GM12878 (cell line): ENCODE results near the gene MALT1. TPM values are rescaled to one million over a fixed set of nuclear protein-coding genes. Genes with fewer than 3 reads are reported as not detected.

Source experiments
- ATAC-seq: fragments of 200-7000 bp; cut with Tn5 transposase; 3 replicates; pipeline ENCODE4 v1.9.1; 2020; ENCODE audit warnings: mild to moderate bottlenecking, moderate library complexity
- BruUV-seq: library from RNA; stranded (reverse); fragments of 400-500 nt; replicated peaks from 2 replicates; lab custom pipeline; 2021; lab: Mats Ljungman, UMichigan
- CTCF ChIA-PET: fragments of 300-600 bp; sonication (Branson Sonifier 250); formaldehyde crosslinking; extraction: SDS; loops from one replicate; lab custom pipeline; 2021; ENCODE audit warnings: inconsistent platforms; lab: Yijun Ruan, JAX
- POLR2A ChIA-PET: fragments of 350-600 bp; formaldehyde crosslinking; extraction: SDS; loops from one replicate; lab custom pipeline; 2021; ENCODE audit warnings: inconsistent platforms; lab: Charles Lee
- RAD21 ChIA-PET: fragments of 300-600 bp; sonication (Branson Sonifier 250); formaldehyde crosslinking; loops from one replicate; lab custom pipeline; 2023; ENCODE audit warnings: antibody characterized with exemption; ENCODE audit not compliant: unreplicated experiment; lab: Charles Lee
- SMC1A ChIA-PET: fragments of 300-600 bp; sonication (Branson Sonifier 250); formaldehyde crosslinking; loops from one replicate; lab custom pipeline; 2023; ENCODE audit not compliant: unreplicated experiment, uncharacterized antibody; lab: Charles Lee
- DNase-seq: peaks from one replicate; pipeline ENCODE4 v3.0.0-alpha.2; 2011; ENCODE audit warnings: low read depth, low spot score
- FAIRE-seq: peaks from 3 replicates; lab custom pipeline; 2011; peaks lifted over from hg19 to GRCh38; lab: Jason Lieb, UNC
- H2AFZ ChIP-seq: 2 replicates; pipeline ENCODE4 v1.6.0; 2011; ENCODE audit warnings: low read depth, low read length, control low read depth; ENCODE audit not compliant: control insufficient read depth
- H3K27ac ChIP-seq: 2 replicates; pipeline ENCODE4 v1.5.1; 2011; ENCODE audit warnings: control low read depth; ENCODE audit not compliant: control insufficient read depth, insufficient read depth
- H3K27me3 ChIP-seq, 2 experiments: replicated peaks in 1 of 2; 2 replicates each; pipeline versions ENCODE4 v1.6.0 to v1.6.1; 2011; ENCODE audit warnings: low read length in 1 of 2; ENCODE audit not compliant: control insufficient read depth in 2 of 2, insufficient read depth in 2 of 2
- H3K36me3 ChIP-seq, 2 experiments: 2 replicates each; pipeline ENCODE4 v1.5.1; 2011; ENCODE audit warnings: low read length in 1 of 2; ENCODE audit not compliant: control insufficient read depth in 2 of 2, insufficient read depth in 2 of 2
- H3K4me1 ChIP-seq: 2 replicates; pipeline ENCODE4 v1.6.1; 2011; ENCODE audit warnings: mild to moderate bottlenecking, low read length, moderate library complexity, mixed read lengths; ENCODE audit not compliant: control insufficient read depth, insufficient read depth
- H3K4me2 ChIP-seq: 2 replicates; pipeline ENCODE4 v1.6.0; 2011; ENCODE audit warnings: control low read depth; ENCODE audit not compliant: control insufficient read depth, insufficient read depth
- H3K4me3 ChIP-seq: fragments of 200-600 bp; sonication (generic); 2 replicates; pipeline ENCODE4 v1.5.1; 2016
- H3K79me2 ChIP-seq: 2 replicates; pipeline ENCODE4 v1.6.0; 2011; ENCODE audit warnings: low read length; ENCODE audit not compliant: control insufficient read depth, insufficient read depth
- H3K9ac ChIP-seq: 2 replicates; pipeline ENCODE4 v1.8.0; 2011; ENCODE audit warnings: low read length, control low read depth, mixed read lengths; ENCODE audit not compliant: control insufficient read depth, insufficient read depth
- H3K9me3 ChIP-seq: replicated peaks from 3 replicates; pipeline ENCODE4 v1.5.1; 2011; ENCODE audit warnings: mild to moderate bottlenecking, low read length; ENCODE audit not compliant: control insufficient read depth, insufficient read depth
- H4K20me1 ChIP-seq: 2 replicates; pipeline ENCODE4 v1.6.0; 2011; ENCODE audit not compliant: control insufficient read depth, insufficient read depth
- ASH2L ChIP-seq: fragments of 300-600, 200-600 bp; sonication (generic); IDR thresholded peaks from 2 replicates; pipeline ENCODE4 v1.6.1; 2017; ENCODE audit warnings: low read depth, mild to moderate bottlenecking, borderline replicate concordance
- CBFB ChIP-seq: IDR thresholded peaks from 2 replicates; pipeline ENCODE4 v1.6.1; 2016; ENCODE audit warnings: antibody characterized with exemption, low read depth
- RCOR1 ChIP-seq: conservative IDR thresholded peaks from 2 replicates; pipeline ENCODE4 v1.6.1; 2012; ENCODE audit warnings: low read depth, low read length, improper control_type of control experiment
- RELA ChIP-seq: fragments of 450-650 bp; IDR thresholded peaks from 2 replicates; pipeline ENCODE4 v1.8.0; 2014; ENCODE audit warnings: borderline replicate concordance; ENCODE audit not compliant: partially characterized antibody
- SIX5 ChIP-seq: IDR thresholded peaks from 2 replicates; pipeline ENCODE4 v1.6.1; 2011; ENCODE audit warnings: mild to moderate bottlenecking, low read depth, low read length, moderate library complexity; ENCODE audit not compliant: severe bottlenecking
- STAT1 ChIP-seq: fragments of 450-650 bp; conservative IDR thresholded peaks from 2 replicates; pipeline ENCODE4 v1.6.1; 2014; ENCODE audit warnings: antibody characterized with exemption, mild to moderate bottlenecking
- ZBTB40 ChIP-seq: fragments of 450-650 bp; IDR thresholded peaks from 2 replicates; pipeline ENCODE4 v1.6.1; 2016; ENCODE audit warnings: mild to moderate bottlenecking, moderate library complexity, borderline replicate concordance
- ZNF207 ChIP-seq: fragments of 450-650 bp; IDR thresholded peaks from 2 replicates; pipeline ENCODE4 v1.6.1; 2014; ENCODE audit warnings: antibody characterized with exemption, mild to moderate bottlenecking, borderline replicate concordance
- ZNF24 ChIP-seq: fragments of 450-650 bp; IDR thresholded peaks from 2 replicates; pipeline ENCODE4 v1.6.1; 2017; ENCODE audit warnings: antibody characterized with exemption, mild to moderate bottlenecking
- ZNF384 ChIP-seq: IDR thresholded peaks from 2 replicates; pipeline ENCODE4 v1.6.1; 2012; ENCODE audit warnings: low read depth, mild to moderate bottlenecking, low read length, improper control_type of control experiment, borderline replicate concordance
- WGBS: methylation state at CpG from one replicate; pipeline ENCODE4 v1.1.6; 2016; ENCODE audit warnings: low lambda C conversion rate; ENCODE audit not compliant: insufficient replicate concordance, insufficient coverage; ENCODE audit errors: missing lambda C conversion rate; 5-methylcytosine and 5-hydroxymethylcytosine counted together
- in situ Hi-C: fragments of 300-500 bp; cut with MboI; formaldehyde crosslinking; loops from 9 replicates; pipeline ENCODE4 v1.14.3; 2018; ENCODE audit warnings: mixed read lengths
- intact Hi-C: fragments of 100-400 bp; cut with micrococcal nuclease; formaldehyde crosslinking; loops from one replicate; pipeline ENCODE4 v1.14.2; 2022; ENCODE audit not compliant: unreplicated experiment
- polyA plus RNA-seq, 11 experiments: library from polyadenylated mRNA; depleted of rRNA in 4 of 11; unstranded in 6 of 11; stranded (reverse) in 5 of 11; fragments of >200 nt; fragmentation: Nextera tagmentation in 4 of 11; fragmentation: Illumina TruSeq in 1 of 11; extraction: Ambion mirVana in 4 of 11; extraction: Trizol in 1 of 11; gene quantifications; 1 replicate in 1 of 11; 2 replicates in 10 of 11; pipeline versions ENCODE4 v1.2.1 to v1.2.3, GENCODE V29; 2011 to 2016; ENCODE audit warnings: inconsistent platforms in 2 of 11, missing spikeins in 2 of 11, low read depth in 1 of 11
- total RNA-seq, 4 experiments: library from RNA; depleted of rRNA in 3 of 4; stranded (reverse); fragments of >200 nt in 3 of 4; fragmentation: Illumina TruSeq in 1 of 4; extraction: Trizol in 1 of 4; gene quantifications; 2 replicates each; pipeline versions ENCODE4 v1.2.1 to v1.2.3, GENCODE V29; 2013 to 2021
- TF ChIP-seq, protein P1 (sequence below): IDR thresholded peaks from 2 replicates; pipeline ENCODE4 v1.6.1; 2012; ENCODE audit warnings: low read depth, low read length, improper control_type of control experiment
- TF ChIP-seq, protein P2 (sequence below): fragments of 450-650 bp; IDR thresholded peaks from 2 replicates; pipeline ENCODE4 v1.6.1; 2017; ENCODE audit warnings: low read depth, mild to moderate bottlenecking, moderate library complexity
- TF ChIP-seq, protein P3 (sequence below): fragments of 450-650 bp; IDR thresholded peaks from 2 replicates; pipeline ENCODE4 v1.6.1; 2017; ENCODE audit warnings: borderline replicate concordance

The MALT1 gene
- total and polyA plus RNA-seq, 10 of the 15 experiments (the other 5 are each of a cell fraction or from before 2014, with no cell fraction given) = 17.6 to 126 (median 45.4) TPM

- H3K27ac ChIP-seq = no peak overlapping the region
- TF ChIP-seq RELA (no peak), STAT1 (no peak), ZNF207 (no peak), CBFB (no peak), ZNF384 (no peak), ZBTB40 (no peak), ZNF24 (no peak), SIX5 (no peak), RCOR1 (no peak), ASH2L (no peak)
- TF ChIP-seq, protein P1, sequence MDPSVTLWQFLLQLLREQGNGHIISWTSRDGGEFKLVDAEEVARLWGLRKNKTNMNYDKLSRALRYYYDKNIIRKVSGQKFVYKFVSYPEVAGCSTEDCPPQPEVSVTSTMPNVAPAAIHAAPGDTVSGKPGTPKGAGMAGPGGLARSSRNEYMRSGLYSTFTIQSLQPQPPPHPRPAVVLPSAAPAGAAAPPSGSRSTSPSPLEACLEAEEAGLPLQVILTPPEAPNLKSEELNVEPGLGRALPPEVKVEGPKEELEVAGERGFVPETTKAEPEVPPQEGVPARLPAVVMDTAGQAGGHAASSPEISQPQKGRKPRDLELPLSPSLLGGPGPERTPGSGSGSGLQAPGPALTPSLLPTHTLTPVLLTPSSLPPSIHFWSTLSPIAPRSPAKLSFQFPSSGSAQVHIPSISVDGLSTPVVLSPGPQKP = no peak
- TF ChIP-seq, protein P2, sequence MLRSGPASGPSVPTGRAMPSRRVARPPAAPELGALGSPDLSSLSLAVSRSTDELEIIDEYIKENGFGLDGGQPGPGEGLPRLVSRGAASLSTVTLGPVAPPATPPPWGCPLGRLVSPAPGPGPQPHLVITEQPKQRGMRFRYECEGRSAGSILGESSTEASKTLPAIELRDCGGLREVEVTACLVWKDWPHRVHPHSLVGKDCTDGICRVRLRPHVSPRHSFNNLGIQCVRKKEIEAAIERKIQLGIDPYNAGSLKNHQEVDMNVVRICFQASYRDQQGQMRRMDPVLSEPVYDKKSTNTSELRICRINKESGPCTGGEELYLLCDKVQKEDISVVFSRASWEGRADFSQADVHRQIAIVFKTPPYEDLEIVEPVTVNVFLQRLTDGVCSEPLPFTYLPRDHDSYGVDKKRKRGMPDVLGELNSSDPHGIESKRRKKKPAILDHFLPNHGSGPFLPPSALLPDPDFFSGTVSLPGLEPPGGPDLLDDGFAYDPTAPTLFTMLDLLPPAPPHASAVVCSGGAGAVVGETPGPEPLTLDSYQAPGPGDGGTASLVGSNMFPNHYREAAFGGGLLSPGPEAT = no peak
- TF ChIP-seq, protein P3, sequence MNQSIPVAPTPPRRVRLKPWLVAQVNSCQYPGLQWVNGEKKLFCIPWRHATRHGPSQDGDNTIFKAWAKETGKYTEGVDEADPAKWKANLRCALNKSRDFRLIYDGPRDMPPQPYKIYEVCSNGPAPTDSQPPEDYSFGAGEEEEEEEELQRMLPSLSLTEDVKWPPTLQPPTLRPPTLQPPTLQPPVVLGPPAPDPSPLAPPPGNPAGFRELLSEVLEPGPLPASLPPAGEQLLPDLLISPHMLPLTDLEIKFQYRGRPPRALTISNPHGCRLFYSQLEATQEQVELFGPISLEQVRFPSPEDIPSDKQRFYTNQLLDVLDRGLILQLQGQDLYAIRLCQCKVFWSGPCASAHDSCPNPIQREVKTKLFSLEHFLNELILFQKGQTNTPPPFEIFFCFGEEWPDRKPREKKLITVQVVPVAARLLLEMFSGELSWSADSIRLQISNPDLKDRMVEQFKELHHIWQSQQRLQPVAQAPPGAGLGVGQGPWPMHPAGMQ = no peak
- in situ Hi-C loops (no loop called here), intact Hi-C loops (no loop called here)
- H3K79me2 ChIP-seq = no peaks in the 10 kb centered on the region
- ATAC-seq = no peak
- H3K9me3 ChIP-seq = no peaks in the 10 kb centered on the region
- no peak for FAIRE-seq
- no peaks in the 10 kb centered on the region for H4K20me1 ChIP-seq
- H3K4me2 ChIP-seq = no peak overlapping the region
- BruUV-seq = no TSS peak
- peaks cover 9% of the 10 kb centered on the region; the same call in 1 of the 2 replicates for H3K4me1 ChIP-seq
- H3K4me3 ChIP-seq = no peak overlapping the region
- RAD21 ChIA-PET = no interaction called here
- H3K36me3 ChIP-seq = peaks cover 9 to 26% of the 10 kb centered on the region in 2 experiments
- SMC1A ChIA-PET = no interaction called here
- no peak overlapping the region for H2AFZ ChIP-seq
- no peak for DNase-seq
- WGBS = 56% methylated on average over 1 of the region's 1 CpG
- CTCF ChIA-PET = interaction anchor here (1.0 kb wide), 1 partner anchor 31 kb away, joined by 4 read pairs; no protein-coding TSS in a partner anchor
- H3K27me3 ChIP-seq = no peaks in the 10 kb centered on the region
- no peak overlapping the region for H3K9ac ChIP-seq
- POLR2A ChIA-PET = interaction anchor here (0.5 kb wide), 1 partner anchor 17 kb away, joined by 6 read pairs; no protein-coding TSS in a partner anchor
Observed at GRCh38 chr18:58714821-58715220, 43.6 kb downstream of the MALT1 start.
